Heart left ventricle (tissue), 13 donors: ENCODE measurements around the gene MORN5.

Experiments
- POLR2A ChIP-seq, 2 donors: fragments of 450-650 bp; IDR thresholded peaks; one replicate each; pipeline ENCODE4 v1.6.1; 2017; ENCODE audit warnings: antibody characterized with exemption in 2 of 2, mild to moderate bottlenecking in 2 of 2, moderate library complexity in 2 of 2
- TF ChIP-seq, protein P1 (sequence below), 12 donors: fragments of 200-600 bp; sonication (generic) in 4 of 12; IDR thresholded peaks; one replicate each; pipeline versions ENCODE4 v1.5.0 to v1.8.0; 2018 to 2022; ENCODE audit warnings: antibody characterized with exemption in 12 of 12, mild to moderate bottlenecking in 5 of 12
- donor health status: ischemic (EF 13 %, LVEDD 7.1; RV severe dilation, severe dysfunction).
- donor health status: DM: no; HTN: yes; CAD: no.
- donor health status: DM: no; HTN: no; CAD: no.
- donor health status: ischemic (EF 25% LVEDD 6.9; RV normal size, moderate dysfunction).
- donor health status: ischemic (EF 25% LVEDD 5.7; RV mildly dilated, moderate dysfunction).
- donor health status: ischemic (EF 35%, LVEDD 5.7; RV mildly dilated, moderate dysfunction).
- donor health status: nonischemic (EF 11% LVEDD 7.7; RV severe dilation, severe dysfunction).
- donor health status: DM: yes; HTN: yes; CAD: no.
- donor health status: PGD.
- donor health status: ischemic (EF 29% LVEDD 5.4; RV normal size, mild dysfunction).
- donor health status: nonischemic (EF 23%, LVEDD 6.1; RV moderate dilation, normal function).

DNA sequence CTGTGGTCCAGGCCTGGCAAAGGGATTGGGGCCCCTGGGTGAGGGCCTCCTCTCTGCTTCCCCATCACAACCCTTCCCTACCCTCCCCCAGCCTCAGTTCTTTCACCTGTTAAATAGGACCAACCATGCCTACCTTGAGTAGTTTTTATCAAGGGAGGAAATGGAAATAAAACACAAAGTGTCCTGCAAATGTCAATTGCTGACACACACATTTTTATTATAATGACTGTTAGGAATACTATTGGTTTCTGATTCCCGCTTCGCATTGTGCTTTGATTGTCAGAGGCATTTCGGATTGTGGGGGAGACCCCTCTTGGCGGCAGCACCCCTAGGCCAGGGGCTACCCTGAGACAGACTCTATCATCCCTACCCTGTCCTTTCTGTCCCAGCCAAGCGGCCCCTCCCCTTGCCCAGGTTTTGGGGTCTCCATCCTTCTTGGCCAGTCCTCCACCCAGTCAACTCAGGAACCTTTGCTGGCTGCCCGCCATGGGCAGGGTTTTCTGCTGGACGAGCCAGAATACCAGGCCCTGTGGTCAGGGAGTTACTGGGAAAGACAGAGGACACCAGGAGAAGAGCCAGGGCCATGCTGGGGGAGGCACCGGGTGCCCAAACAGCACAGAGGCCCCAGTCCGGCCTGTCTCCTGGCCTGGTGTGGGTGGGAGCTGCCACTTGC lies 48.2 kb upstream of the MORN5 start:
- TF ChIP-seq, protein P1, sequence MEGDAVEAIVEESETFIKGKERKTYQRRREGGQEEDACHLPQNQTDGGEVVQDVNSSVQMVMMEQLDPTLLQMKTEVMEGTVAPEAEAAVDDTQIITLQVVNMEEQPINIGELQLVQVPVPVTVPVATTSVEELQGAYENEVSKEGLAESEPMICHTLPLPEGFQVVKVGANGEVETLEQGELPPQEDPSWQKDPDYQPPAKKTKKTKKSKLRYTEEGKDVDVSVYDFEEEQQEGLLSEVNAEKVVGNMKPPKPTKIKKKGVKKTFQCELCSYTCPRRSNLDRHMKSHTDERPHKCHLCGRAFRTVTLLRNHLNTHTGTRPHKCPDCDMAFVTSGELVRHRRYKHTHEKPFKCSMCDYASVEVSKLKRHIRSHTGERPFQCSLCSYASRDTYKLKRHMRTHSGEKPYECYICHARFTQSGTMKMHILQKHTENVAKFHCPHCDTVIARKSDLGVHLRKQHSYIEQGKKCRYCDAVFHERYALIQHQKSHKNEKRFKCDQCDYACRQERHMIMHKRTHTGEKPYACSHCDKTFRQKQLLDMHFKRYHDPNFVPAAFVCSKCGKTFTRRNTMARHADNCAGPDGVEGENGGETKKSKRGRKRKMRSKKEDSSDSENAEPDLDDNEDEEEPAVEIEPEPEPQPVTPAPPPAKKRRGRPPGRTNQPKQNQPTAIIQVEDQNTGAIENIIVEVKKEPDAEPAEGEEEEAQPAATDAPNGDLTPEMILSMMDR (IDR thresholded peaks at IDR 0.05), result no peak
- no peak for TF ChIP-seq POLR2A (IDR thresholded peaks at IDR 0.05)
